HFFc6 (cell line): ENCODE data around the gene IARS2. TPM values are rescaled to one million over a fixed set of nuclear protein-coding genes. Genes with fewer than 3 reads are reported as not detected.

ENCODE experiments used
- DNase-seq: peaks from one replicate; pipeline ENCODE4 v3.0.0-alpha.2; 2018
- H3K27ac Mint-ChIP-seq: 2 replicates; pipeline ENCODE4 v1.8.0; 2020; ENCODE audit warnings: mild to moderate bottlenecking, mixed read lengths
- H3K27me3 Mint-ChIP-seq: 2 replicates; pipeline ENCODE4 v1.8.0; 2021; ENCODE audit warnings: mild to moderate bottlenecking, moderate library complexity, mixed read lengths; ENCODE audit not compliant: insufficient read depth
- H3K36me3 Mint-ChIP-seq: 2 replicates; pipeline ENCODE4 v1.8.0; 2021; ENCODE audit warnings: low read depth, mixed read lengths
- H3K4me1 Mint-ChIP-seq: 2 replicates; pipeline ENCODE4 v1.8.0; 2020; ENCODE audit warnings: low read depth, mixed read lengths
- H3K4me3 Mint-ChIP-seq: 2 replicates; pipeline ENCODE4 v1.8.0; 2020; ENCODE audit warnings: mild to moderate bottlenecking, moderate library complexity, mixed read lengths
- H3K9me3 Mint-ChIP-seq: 2 replicates; pipeline ENCODE4 v1.8.0; 2020; ENCODE audit warnings: mild to moderate bottlenecking, mixed read lengths
- CTCF ChIP-seq: fragments of 200-600 bp; sonication (generic); IDR thresholded peaks from 2 replicates; pipeline ENCODE4 v1.5.0; 2021; ENCODE audit warnings: antibody characterized with exemption, mild to moderate bottlenecking
- total RNA-seq, 6 experiments: library from RNA; stranded (reverse); fragmentation: NEBNext Ultra II Directional; extraction: Animal tissue kit (Norgen Biotek cat#: 25700); gene quantifications; 2 replicates in 1 of 6; 3 replicates in 5 of 6; pipeline ENCODE4 v1.2.3, GENCODE V29; 2021

Gene IARS2
- total RNA-seq, 6 experiments from 2014 or later, result 81.6 to 95.2 (median 90.5) TPM

GRCh38 chr1:220056374-220056773 is 37.6 kb upstream of the IARS2 start:
- H3K4me1 Mint-ChIP-seq, result no peaks in the 10 kb centered on the region
- no peak overlapping the region for H3K4me3 Mint-ChIP-seq
- TF ChIP-seq CTCF, result no peak
- H3K27me3 Mint-ChIP-seq, result no peaks in the 10 kb centered on the region
- no peak for DNase-seq
- H3K9me3 Mint-ChIP-seq, result no peaks in the 10 kb centered on the region
- no peak overlapping the region for H3K27ac Mint-ChIP-seq
- no peaks in the 10 kb centered on the region; the same call in 1 of the 2 replicates for H3K36me3 Mint-ChIP-seq

- Mint-ChIP-seq H3K27ac (no peak overlapping the region), H3K27me3 (no peaks in the 10 kb centered on the region; the same call in 1 of the 2 replicates), H3K4me3 (no peak overlapping the region), H3K4me1 (no peaks in the 10 kb centered on the region), H3K36me3 (peaks cover 12% of the 10 kb centered on the region), H3K9me3 (no peaks in the 10 kb centered on the region)
- DNase-seq, result no peak
- no peak for TF ChIP-seq CTCF
These were observed 33.1 kb upstream of the IARS2 start for GRCh38 chr1:220060876-220061275.

GRCh38 chr1:220062629-220063028 is 31.3 kb upstream of the IARS2 start:
- peaks cover 6% of the 10 kb centered on the region for H3K4me1 Mint-ChIP-seq
- H3K9me3 Mint-ChIP-seq, result no peaks in the 10 kb centered on the region
- TF ChIP-seq CTCF, result no peak
- H3K4me3 Mint-ChIP-seq, result no peak overlapping the region
- no peak overlapping the region for H3K27ac Mint-ChIP-seq
- no peaks in the 10 kb centered on the region; the same call in 1 of the 2 replicates for H3K27me3 Mint-ChIP-seq
- peaks cover 12% of the 10 kb centered on the region for H3K36me3 Mint-ChIP-seq
- no peak for DNase-seq

GRCh38 chr1:220067269-220068204 is 26.4 kb upstream of the IARS2 start:
- H3K9me3 Mint-ChIP-seq, result no peaks in the 10 kb centered on the region
- no peaks in the 10 kb centered on the region; the same call in 1 of the 2 replicates for H3K27me3 Mint-ChIP-seq
- peaks cover 15% of the 10 kb centered on the region for H3K36me3 Mint-ChIP-seq
- peaks cover 10% of the 10 kb centered on the region for H3K4me1 Mint-ChIP-seq
- peak; percentile 8 for DNase-seq
- TF ChIP-seq CTCF, result no peak
- no peak overlapping the region for H3K4me3 Mint-ChIP-seq
- no peak overlapping the region; the same call in 1 of the 2 replicates for H3K27ac Mint-ChIP-seq

GRCh38 chr1:220076861-220077762 is 16.8 kb upstream of the IARS2 start:
- H3K4me3 Mint-ChIP-seq, result no peak overlapping the region
- H3K27ac Mint-ChIP-seq, result no peak overlapping the region
- H3K36me3 Mint-ChIP-seq, result peaks cover 23% of the 10 kb centered on the region

More at GRCh38 chr1:220076861-220077762, 16.8 kb upstream of the IARS2 start:
- Mint-ChIP-seq H3K9me3 (no peaks in the 10 kb centered on the region), H3K27me3 (no peaks in the 10 kb centered on the region), H3K4me1 (peaks cover 6% of the 10 kb centered on the region)
- no peak for DNase-seq
- TF ChIP-seq CTCF, result no peak
